HG03469 (cell line): ENCODE measurements around the gene NCAPD3.

ENCODE experiments used
- ATAC-seq: cut with Tn5 transposase; IDR thresholded peaks from one replicate; pipeline ENCODE4 v1.9.1; 2021; ENCODE audit warnings: mild to moderate bottlenecking, moderate library complexity, moderate number of reproducible peaks; ENCODE audit not compliant: unreplicated experiment

The NCAPD3 gene

DNA sequence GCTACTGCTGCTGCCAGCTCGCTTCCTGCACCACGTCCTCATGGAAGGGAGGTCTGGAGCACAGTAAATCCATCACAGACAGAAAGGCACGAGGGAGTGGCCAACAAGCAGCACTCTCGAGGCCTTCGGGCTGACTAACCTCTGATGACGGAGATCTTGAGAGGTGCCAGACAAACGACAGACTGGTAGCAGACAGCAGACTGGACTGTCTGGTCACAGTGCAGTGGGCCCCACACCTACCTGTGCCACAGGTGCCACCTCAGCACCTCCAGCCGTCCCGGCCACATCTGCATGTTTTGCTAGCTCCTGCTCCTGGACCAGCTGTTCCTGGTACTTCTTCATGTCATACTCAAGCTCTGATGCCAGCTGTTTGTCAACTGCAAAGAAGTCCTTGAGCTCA lies 64.1 kb downstream of the NCAPD3 start:
- no peak for ATAC-seq

- ATAC-seq = no peak
These were observed 65.7 kb downstream of the NCAPD3 start for GRCh38 chr11:134158023-134158422.

DNA sequence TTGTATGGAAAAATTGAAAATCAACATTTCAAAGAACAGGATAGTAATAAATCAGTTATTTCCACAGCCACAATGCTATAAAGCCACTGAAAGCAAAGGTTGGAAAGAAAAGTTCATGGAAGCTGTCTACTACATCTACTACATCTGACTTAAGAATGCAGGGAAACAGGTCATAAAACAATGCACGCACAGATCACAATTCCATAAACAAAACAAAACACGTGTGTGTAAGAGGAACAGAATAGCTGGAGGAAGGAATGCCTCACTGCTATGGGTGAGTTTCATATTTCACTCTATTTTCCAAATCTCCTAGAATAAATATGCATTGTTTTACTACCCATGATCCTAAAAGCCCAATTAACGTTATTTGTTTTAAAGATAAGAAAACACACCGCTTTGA lies 66.3 kb downstream of the NCAPD3 start:
- no peak for ATAC-seq

DNA sequence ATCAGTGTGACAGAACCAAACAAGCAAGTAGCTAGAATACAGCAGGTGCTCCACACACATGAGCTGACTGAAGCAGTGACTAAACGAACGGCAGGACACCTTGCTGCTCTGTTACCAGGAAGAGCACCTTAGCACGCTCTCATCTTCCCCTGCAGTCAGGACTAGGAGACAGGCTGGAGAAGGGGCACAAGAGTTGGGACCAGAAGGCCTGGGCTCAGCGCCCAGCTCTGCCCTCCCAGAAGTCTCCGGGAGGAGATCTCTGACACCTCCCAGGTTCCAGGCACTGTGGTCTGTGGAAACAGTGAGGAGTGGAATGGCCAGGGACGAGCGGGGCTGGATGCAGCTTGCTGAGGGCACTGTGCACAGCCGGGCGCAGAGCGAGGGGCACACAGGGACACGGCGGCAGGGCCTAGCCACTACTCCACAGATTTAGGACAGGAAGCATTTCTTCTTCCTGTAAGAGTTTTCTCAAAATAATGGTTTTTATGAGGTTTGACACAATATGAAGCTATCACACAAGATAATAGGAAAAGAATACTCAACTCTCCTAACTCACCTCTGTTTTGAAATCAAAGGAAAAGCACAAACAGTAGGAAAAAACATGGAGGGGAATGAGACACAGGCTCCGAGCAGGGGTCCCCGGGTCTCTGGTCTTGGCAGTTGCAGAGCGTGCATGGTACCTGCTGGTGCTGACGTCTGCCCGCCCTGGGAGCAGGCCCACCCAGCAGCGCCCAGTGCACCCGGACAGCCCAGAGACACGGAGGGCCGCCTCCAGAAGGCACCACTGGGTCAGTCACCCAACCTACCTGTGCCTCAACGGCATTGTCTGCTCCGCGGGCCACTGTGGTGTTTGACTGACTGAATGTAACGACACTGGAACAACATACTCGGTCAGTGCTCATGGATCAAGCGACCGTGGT lies 67.6 kb downstream of the NCAPD3 start:
- no peak for ATAC-seq

DNA sequence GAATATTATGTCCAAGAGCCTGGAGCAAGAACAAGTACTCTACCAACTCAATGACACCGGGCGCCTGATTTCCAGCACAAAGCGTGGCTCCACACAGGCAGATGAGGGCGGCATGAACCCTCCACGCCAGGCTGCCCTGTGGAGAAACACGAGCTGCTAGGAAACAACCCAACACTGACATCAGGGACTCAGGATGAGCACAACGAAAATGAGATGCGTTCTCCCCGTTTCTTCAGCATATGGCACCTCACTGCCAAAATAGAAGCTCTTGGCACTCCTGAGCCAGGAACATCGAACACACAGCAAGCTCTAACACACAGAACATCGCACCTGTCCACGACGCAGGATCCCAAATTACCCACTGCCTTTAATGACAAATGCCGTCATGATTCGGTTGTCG lies 68.3 kb downstream of the NCAPD3 start:
- no peak for ATAC-seq

- no peak for ATAC-seq
These were observed 69.3 kb downstream of the NCAPD3 start for GRCh38 chr11:134154441-134154840.

GRCh38 chr11:134153147-134153905 lies 70.4 kb downstream of the NCAPD3 start:
- ATAC-seq = no peak

DNA sequence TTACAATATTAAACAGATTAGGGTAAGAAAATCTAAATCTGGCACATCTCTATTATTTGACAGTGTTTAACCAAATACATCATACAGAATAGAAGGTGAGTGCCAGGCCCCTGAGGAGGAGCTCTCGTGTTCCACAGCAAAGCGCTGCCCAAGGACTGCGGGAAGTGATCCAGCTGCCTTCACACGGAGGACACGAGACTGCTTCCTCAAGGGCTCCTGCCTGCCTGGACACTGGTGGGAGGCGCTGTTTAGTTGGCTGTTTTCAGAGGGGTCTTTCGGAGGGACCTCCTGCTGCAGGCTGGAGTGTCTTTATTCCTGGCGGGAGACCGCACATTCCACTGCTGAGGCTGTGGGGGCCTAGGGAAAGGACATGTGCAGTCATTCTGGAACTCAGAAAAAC lies 71.1 kb downstream of the NCAPD3 start:
- ATAC-seq = no peak

DNA sequence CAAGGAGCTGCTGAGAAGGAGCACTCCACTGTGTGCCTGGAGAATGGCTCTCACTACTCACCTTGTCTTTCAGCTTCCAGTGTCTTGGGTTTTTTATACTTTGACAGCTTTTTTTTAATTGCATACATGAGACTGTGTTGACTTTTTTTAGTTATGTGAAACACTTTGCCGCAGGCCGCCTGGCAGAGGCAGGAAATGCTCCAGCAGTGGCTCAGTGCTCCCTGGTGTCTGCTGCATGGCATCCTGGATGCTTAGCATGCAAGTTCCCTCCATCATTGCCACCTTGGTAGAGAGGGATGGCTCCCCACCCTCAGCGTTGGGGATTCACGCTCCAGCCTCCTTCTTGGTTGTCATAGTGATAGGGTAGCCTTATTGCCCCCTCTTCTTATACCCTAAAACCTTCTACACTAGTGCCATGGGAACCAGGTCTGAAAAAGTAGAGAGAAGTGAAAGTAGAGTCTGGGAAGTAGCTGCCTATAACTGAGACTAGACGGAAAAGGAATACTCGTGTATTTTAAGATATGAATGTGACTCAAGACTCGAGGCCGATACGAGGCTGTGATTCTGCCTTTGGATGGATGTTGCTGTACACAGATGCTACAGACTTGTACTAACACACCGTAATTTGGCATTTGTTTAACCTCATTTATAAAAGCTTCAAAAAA lies 72.6 kb downstream of the NCAPD3 start:
- no peak for ATAC-seq

GRCh38 chr11:134150195-134150903 lies 73.4 kb downstream of the NCAPD3 start:
- ATAC-seq = no peak

- ATAC-seq = no peak
These were observed 74.4 kb downstream of the NCAPD3 start for GRCh38 chr11:134149371-134149770.

DNA sequence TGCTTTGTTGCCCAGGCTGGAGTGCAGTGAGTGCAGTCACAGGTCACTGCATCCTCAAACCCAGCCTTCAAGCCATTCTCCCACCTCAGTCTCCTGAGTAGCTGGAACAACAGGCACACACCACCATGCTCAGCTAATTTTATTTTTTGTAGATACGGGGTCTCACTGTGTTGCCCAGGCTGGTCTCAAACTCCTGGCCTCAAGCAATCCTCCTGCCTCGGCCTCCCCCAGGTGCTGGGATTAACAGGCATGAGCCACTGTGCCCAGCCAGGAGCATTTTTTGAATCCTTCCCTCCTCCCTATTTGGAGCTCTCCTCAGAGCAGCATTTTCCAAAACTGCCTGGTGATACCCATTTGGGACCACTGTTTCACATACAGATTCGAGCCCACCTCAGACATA lies 77.2 kb downstream of the NCAPD3 start:
- no peak for ATAC-seq

- no peak for ATAC-seq
These were observed 78.1 kb downstream of the NCAPD3 start for GRCh38 chr11:134145715-134146114.

DNA sequence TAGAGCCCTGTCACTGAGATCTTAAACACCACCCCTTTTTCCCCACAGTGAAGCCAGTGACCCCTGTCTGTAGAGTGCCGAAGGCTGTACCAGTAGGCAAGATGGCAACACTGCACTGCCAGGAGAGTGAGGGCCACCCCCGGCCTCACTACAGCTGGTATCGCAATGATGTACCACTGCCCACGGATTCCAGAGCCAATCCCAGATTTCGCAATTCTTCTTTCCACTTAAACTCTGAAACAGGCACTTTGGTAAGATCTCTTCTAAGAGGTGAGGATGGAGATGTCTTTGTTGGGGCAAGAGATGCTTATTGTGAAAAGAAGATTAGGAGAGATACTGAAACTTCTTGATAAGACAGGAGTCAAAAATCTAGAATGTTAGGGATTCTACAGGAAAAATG lies 79.0 kb downstream of the NCAPD3 start:
- no peak for ATAC-seq

GRCh38 chr11:134143801-134144200 lies 80.0 kb downstream of the NCAPD3 start:
- ATAC-seq = no peak

DNA sequence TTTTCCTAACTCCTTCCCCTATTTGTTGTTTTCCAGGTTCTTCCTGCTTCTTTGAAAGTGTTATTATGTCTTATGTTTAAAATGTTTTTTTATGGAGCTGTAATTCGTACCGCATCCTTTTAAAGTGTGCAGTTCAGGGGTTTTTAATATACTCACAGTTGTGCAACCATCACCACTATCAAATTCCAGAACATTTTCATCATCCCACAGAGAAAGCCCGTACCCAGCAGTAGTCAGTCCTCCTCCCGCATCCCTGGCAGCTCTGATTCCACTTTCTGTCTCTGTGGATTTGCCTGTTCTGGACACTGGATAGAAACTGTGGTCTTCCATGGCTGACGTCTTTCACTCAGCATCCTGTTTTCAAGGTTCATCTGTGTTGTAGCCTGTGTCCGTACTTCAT lies 81.2 kb downstream of the NCAPD3 start:
- no peak for ATAC-seq

DNA sequence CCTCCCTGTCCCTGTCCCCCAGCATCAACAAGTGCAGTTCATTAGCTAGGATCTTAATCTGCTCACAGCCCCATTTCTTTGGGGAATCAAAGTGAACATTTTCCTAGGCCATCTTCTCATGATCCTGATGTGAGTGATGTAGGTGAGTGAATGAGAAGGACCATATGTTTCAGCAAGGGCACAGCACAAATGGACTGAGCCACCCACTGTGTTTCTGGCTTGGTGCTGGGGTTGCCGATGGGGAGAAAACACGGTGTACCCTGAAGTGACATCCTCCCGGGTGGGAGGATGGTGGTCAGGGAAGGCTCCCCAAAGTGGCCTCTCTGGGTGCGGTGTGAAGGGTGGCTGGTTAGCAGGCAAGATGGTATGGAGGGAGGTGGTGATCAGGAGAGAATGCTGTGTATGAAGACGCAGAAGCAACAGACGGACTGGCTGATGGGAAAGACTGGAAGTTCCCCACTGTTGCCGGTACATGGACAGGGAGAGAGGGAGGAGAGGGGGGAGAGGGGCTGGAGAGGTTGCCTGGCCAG lies 82.7 kb downstream of the NCAPD3 start:
- ATAC-seq = no peak

GRCh38 chr11:134139873-134140331 lies 83.9 kb downstream of the NCAPD3 start:
- no peak for ATAC-seq

DNA sequence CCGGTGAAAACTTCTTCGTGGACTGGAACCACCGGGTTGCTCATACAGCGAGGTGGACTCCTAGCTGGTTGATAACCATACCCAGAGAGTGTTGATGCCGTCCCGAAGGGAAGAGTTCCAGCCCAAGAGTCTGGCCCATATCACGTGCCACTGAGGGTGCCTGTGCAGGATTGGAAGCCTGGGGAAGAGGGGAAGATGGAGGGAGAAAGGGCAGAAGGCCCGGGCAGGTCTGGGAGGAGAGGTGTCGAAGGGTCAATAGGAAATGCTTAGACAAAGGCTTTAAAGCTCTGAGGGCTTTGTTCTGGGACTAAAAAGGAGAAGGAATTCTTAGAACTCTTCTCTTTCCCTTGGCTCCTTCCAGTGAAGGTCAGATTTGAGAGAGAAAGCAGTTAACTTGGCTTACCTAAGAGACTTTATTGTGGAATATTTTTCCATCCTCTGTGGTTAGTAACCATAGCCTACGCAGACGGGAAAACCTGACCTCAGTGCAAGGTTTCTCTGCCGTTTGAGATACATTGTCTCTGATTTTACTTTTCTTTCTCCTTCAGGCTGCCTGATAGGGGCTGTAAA lies 84.4 kb downstream of the NCAPD3 start:
- no peak for ATAC-seq

DNA sequence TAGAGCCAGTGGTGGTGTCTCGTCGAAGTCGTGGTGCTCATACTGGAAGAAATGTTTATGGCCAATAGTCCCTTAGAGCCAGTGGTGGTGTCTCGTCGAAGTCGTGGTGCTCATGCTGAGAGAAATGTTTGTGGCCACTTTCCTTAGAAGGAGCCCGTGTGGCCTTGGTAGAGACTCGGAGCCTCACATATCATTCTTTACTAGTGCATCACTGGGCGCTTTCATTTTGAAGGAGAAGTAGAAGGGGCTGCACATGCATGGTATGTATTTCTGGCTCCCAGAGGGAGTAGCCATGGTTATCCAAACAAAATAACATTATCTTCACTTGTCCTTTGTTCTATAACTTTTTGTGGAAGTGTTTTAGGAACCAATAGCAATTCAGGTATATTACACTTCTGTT lies 85.4 kb downstream of the NCAPD3 start:
- no peak for ATAC-seq
